ENCODE data around the gene SCAMP2. TPM values are rescaled to one million over a fixed set of nuclear protein-coding genes. Genes with fewer than 3 reads are reported as not detected.

SCAMP2 gene
- total RNA-seq, 1 experiment from 2014 or later = 121 TPM

DNA sequence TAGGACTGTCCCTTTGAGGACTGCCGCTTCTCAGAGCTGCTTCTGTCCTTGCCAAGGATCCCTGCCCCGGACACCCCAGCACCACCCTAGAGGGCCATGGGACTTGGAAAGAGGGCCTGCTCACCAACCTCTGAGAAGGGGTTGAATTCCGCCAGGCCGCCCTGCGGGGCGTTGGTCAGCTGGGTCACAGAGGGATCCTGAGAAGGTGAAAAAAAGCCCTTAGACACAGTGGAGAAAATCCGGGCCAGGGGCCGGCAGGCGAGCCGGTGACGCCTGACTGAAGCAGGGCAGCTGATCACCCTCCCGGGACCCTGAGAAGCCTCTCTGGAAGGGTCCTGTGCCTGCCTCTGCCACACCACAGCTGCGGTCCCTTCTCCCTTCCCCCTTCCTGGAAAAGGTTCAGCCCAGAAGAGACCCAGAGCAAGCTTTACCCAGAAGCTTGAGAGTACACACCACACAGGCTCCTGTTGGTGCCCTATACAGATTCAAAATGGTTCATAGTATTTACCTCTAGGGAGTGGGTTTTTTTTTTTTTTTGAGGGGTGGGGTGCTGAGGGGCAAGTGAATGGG lies 18.6 kb downstream of the SCAMP2 start:
- no peak overlapping the region for H3K4me3 ChIP-seq (ENCODE audit: low read depth in 2 of 2, low read length in 2 of 2)
- H3K4me1 ChIP-seq (ENCODE audit: control insufficient read depth, insufficient read depth, low read length) = no peaks in the 10 kb centered on the region
- no peak for TF ChIP-seq POLR2AphosphoS5 (IDR thresholded peaks at IDR 0.05; ENCODE audit: low read depth, low read length)
- no peak for TF ChIP-seq REST (IDR thresholded peaks at IDR 0.05; ENCODE audit: insufficient read depth in 1 of 2, low read depth in 2 of 2, low read length in 1 of 2)
- TF ChIP-seq, protein P1, sequence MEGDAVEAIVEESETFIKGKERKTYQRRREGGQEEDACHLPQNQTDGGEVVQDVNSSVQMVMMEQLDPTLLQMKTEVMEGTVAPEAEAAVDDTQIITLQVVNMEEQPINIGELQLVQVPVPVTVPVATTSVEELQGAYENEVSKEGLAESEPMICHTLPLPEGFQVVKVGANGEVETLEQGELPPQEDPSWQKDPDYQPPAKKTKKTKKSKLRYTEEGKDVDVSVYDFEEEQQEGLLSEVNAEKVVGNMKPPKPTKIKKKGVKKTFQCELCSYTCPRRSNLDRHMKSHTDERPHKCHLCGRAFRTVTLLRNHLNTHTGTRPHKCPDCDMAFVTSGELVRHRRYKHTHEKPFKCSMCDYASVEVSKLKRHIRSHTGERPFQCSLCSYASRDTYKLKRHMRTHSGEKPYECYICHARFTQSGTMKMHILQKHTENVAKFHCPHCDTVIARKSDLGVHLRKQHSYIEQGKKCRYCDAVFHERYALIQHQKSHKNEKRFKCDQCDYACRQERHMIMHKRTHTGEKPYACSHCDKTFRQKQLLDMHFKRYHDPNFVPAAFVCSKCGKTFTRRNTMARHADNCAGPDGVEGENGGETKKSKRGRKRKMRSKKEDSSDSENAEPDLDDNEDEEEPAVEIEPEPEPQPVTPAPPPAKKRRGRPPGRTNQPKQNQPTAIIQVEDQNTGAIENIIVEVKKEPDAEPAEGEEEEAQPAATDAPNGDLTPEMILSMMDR (IDR thresholded peaks at IDR 0.05) = no peak
- TF ChIP-seq TCF7L2 (IDR thresholded peaks at IDR 0.05; ENCODE audit: low read depth, low read length) = no peak
- no peak for TF ChIP-seq SIN3A (IDR thresholded peaks at IDR 0.05; ENCODE audit: borderline replicate concordance, insufficient read depth, low read depth, low read length)
- CTCF ChIA-PET = no interaction called here
- POLR2A ChIA-PET = no interaction called here
- no peak overlapping the region for H3K27ac ChIP-seq (ENCODE audit: low read length)
- intact Hi-C loops (cut with micrococcal nuclease; ENCODE audit: unreplicated experiment) = no loop called here
- DNase-seq (ENCODE audit: low read depth, low spot score) (no peak), ATAC-seq (no peak)
- in situ Hi-C loops (cut with HindIII; ENCODE audit: low pct_unique_long_range_greater_than_20kb, low sequenced_read_pairs) = no loop called here
- no peaks in the 10 kb centered on the region for H3K27me3 ChIP-seq (ENCODE audit: control insufficient read depth, insufficient read depth, low read length)
- no peaks in the 10 kb centered on the region for H3K9me3 ChIP-seq (ENCODE audit: control insufficient read depth, insufficient read depth, low read depth, low read length)
- H3K36me3 ChIP-seq (ENCODE audit: control insufficient read depth, insufficient read depth, low read length) = peaks cover 2% of the 10 kb centered on the region
- BruUV-seq (replicated peaks) = no TSS peak

DNA sequence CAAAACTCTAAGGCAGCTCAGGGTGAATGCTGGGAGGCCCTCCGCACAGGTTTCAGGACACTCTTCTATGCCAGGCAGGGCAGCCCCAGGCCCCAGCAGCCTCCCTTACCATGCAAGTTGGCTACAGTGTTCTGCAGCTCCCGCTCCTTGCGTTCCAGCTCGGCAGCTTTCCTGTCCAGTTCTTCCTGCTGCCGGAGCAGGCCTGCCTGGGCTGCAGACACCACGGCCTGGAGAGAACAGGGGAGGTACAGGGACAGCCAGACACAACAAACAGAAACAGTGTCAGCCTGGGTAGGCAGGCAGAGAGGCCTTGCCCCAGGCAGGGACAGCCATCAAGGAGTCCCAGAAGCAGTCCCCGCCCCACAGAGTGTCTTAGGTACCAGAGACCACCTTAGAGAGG lies 21.2 kb downstream of the SCAMP2 start:
- CTCF ChIA-PET = no interaction called here
- Histone ChIP-seq H3K4me3 (ENCODE audit: low read depth in 2 of 2, low read length in 2 of 2) (no peak overlapping the region), H3K36me3 (ENCODE audit: control insufficient read depth, insufficient read depth, low read length) (peaks cover 2% of the 10 kb centered on the region), H3K27me3 (ENCODE audit: control insufficient read depth, insufficient read depth, low read length) (no peaks in the 10 kb centered on the region), H3K4me1 (ENCODE audit: control insufficient read depth, insufficient read depth, low read length) (no peaks in the 10 kb centered on the region), H3K9me3 (ENCODE audit: control insufficient read depth, insufficient read depth, low read depth, low read length) (no peaks in the 10 kb centered on the region), H3K27ac (ENCODE audit: low read length) (no peak overlapping the region)
- TF ChIP-seq REST (IDR thresholded peaks at IDR 0.05; ENCODE audit: insufficient read depth in 1 of 2, low read depth in 2 of 2, low read length in 1 of 2) = no peak
- TF ChIP-seq, protein P1 (IDR thresholded peaks at IDR 0.05) = no peak
- TF ChIP-seq TCF7L2 (IDR thresholded peaks at IDR 0.05; ENCODE audit: low read depth, low read length) = no peak
- no peak for TF ChIP-seq SIN3A (IDR thresholded peaks at IDR 0.05; ENCODE audit: borderline replicate concordance, insufficient read depth, low read depth, low read length)
- no peak for TF ChIP-seq POLR2AphosphoS5 (IDR thresholded peaks at IDR 0.05; ENCODE audit: low read depth, low read length)
- in situ Hi-C loops (cut with HindIII; ENCODE audit: low pct_unique_long_range_greater_than_20kb, low sequenced_read_pairs) (no loop called here), intact Hi-C loops (cut with micrococcal nuclease; ENCODE audit: unreplicated experiment) (no loop called here)
- no TSS peak for BruUV-seq (replicated peaks)
- DNase-seq (ENCODE audit: low read depth, low spot score) (no peak), ATAC-seq (0 out of 2 replicates have a peak, but pooled peaks have one; percentile 29)
- POLR2A ChIA-PET = no interaction called here
